GM12891 (cell line): Measurements from ENCODE around the gene NOTCH1.

Source experiments
- PAX5 ChIP-seq: IDR thresholded peaks from 2 replicates; pipeline ENCODE4 v1.6.1; 2011; ENCODE audit warnings: low read length, moderate library complexity, mild to moderate bottlenecking; ENCODE audit not compliant: insufficient read depth, severe bottlenecking
- POLR2A ChIP-seq: IDR thresholded peaks from 2 replicates; pipeline ENCODE4 v1.6.1; 2011; ENCODE audit warnings: low read depth, low read length, control low read depth
- POLR2AphosphoS5 ChIP-seq: IDR thresholded peaks from 2 replicates; pipeline ENCODE4 v1.6.1; 2011; ENCODE audit warnings: low read depth, low read length, control low read depth
- POU2F2 ChIP-seq: IDR thresholded peaks from 2 replicates; pipeline ENCODE4 v1.6.1; 2011; ENCODE audit warnings: low read depth, mild to moderate bottlenecking, control low read depth, low read length, moderate library complexity
- SPI1 ChIP-seq: IDR thresholded peaks from 2 replicates; pipeline ENCODE4 v1.6.1; 2011; ENCODE audit warnings: low read depth, low read length, control low read depth
- TAF1 ChIP-seq: IDR thresholded peaks from 2 replicates; pipeline ENCODE4 v1.6.1; 2011; ENCODE audit warnings: low read depth, low read length, control low read depth

DNA sequence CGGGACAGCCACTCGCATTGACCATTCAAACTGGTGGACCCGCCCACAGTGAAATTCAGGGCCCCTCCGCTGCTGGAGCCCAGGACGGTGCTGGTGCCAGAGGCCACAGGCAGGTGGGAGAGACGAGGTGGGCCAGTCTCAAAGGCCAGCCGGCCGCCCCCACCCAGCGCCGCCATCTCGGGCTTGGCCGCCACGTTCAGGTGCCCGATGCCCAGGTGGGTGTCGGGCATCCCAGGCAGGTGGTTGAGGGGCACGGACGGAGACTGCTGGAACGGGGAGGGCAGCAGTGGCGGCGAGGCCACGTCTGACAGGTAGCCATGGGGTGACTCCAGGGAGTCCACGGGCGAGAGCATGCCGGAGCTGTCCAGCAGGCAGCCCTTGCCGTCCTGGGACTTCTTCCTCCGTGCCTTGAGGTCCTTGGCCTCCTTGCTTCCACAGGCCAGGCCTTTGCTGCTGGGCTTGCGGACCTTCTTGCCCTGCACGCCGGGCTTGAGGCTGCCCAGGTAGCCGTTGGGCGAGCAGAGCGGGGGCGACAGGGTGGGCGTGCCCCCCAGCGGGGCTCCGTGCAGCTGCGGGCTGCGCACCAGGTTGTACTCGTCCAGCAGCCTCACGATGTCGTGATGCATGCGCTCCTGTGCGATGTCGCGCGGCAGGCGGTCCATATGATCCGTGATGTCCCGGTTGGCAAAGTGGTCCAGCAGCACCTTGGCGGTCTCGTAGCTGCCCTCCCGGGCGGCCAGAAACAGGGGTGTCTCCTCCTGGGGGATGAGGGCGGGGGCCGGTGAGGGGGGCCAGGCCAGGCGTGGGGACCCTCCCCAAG, 48.8 kb downstream of the NOTCH1 start:
- TF ChIP-seq TAF1 (no peak), POLR2AphosphoS5 (no peak), POLR2A (no peak), SPI1 (no peak), PAX5 (no peak), POU2F2 (no peak)
